Measurements from ENCODE around the gene GIPR. TPM values are rescaled to one million over a fixed set of nuclear protein-coding genes. Genes with fewer than 3 reads are reported as not detected.

The GIPR gene
- total and polyA plus RNA-seq, 11 donors = 0.64 to 8.1 (median 4.8) TPM

DNA sequence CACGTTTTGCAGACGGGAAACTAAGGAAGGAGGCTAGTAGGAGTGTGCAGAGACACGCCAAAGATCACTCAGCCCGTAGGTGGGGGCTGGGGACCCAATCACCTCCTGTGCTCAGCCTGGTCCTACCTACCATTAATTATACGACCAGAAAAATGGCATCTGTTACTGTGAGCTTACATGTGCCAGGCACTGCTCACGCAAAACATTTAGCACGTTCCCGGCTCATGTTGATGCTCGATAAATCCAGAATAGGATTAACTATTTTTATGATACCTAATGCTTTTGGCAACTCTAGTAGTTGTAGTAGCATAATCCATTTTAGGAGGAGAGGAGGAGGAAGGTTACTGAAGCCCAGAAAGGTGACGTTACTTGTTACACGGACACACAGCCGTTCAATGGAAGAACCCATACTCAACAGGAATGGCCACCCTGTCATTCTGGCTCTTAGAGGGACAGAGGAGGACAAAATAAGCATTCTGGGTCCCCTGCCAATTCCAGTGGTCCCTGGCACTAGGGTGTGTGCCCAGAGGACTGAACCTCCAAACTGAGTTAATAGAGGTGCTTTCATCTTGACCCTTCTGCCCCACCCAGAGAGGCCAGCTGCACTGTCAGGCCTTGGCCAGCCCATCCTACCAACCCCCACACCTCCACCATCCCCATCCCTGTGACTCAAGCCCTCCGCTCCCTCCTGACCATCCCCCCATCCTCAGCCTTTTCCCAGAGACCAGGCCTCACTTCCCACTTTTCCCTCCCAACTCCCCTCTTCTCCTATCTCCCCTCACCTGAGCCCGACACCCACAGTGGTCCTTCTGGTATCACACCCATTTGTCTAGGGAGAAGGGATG is 23.9 kb upstream of the GIPR start:
- H3K27ac ChIP-seq = no peak overlapping the region
- no peak overlapping the region for H3K4me3 ChIP-seq
- ATAC-seq (no peak), DNase-seq (no peak)
- peaks cover 0 to 16% (median 0%) of the 10 kb centered on the region in 9 donors for H3K27me3 ChIP-seq
- peaks cover 0 to 59% (median 32%) of the 10 kb centered on the region in 12 donors for H3K4me1 ChIP-seq
- H3K9me3 ChIP-seq = no peaks in the 10 kb centered on the region
- WGBS, 4 donors = 54 to 61% (median 55%) methylated on average over 14 of the region's 14 CpGs
- no peaks in the 10 kb centered on the region for H3K36me3 ChIP-seq
- no peak for TF ChIP-seq POLR2A (IDR thresholded peaks at IDR 0.05)
- TF ChIP-seq, protein P1, sequence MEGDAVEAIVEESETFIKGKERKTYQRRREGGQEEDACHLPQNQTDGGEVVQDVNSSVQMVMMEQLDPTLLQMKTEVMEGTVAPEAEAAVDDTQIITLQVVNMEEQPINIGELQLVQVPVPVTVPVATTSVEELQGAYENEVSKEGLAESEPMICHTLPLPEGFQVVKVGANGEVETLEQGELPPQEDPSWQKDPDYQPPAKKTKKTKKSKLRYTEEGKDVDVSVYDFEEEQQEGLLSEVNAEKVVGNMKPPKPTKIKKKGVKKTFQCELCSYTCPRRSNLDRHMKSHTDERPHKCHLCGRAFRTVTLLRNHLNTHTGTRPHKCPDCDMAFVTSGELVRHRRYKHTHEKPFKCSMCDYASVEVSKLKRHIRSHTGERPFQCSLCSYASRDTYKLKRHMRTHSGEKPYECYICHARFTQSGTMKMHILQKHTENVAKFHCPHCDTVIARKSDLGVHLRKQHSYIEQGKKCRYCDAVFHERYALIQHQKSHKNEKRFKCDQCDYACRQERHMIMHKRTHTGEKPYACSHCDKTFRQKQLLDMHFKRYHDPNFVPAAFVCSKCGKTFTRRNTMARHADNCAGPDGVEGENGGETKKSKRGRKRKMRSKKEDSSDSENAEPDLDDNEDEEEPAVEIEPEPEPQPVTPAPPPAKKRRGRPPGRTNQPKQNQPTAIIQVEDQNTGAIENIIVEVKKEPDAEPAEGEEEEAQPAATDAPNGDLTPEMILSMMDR (IDR thresholded peaks at IDR 0.05) = no peak
- intact Hi-C loops (cut with DNase I) = loop anchor here (1.0 to 10.0 kb wide), 15 partner anchors 37 to 219 kb away; partner anchors contain the start of genes OPA3 (in 5 of the 10), PPM1N (in 2 of the 10), RTN2 (in 2 of the 10) and VASP (in 2 of the 10)

GRCh38 chr19:45645068-45645630 is 22.9 kb upstream of the GIPR start:
- Histone ChIP-seq H3K36me3 (no peaks in the 10 kb centered on the region), H3K27me3 (peaks cover 0 to 16% (median 0%) of the 10 kb centered on the region in 9 donors), H3K27ac (peak overlapping the region in 2 of 12 donors; percentile 21 to 27), H3K9me3 (no peaks in the 10 kb centered on the region), H3K4me3 (peak overlapping the region in 10 of 12 donors; percentile 27 to 85 (median 54)), H3K4me1 (peaks cover 0 to 50% (median 32%) of the 10 kb centered on the region in 12 donors)
- DNase-seq (no peak), ATAC-seq (no peak)
- intact Hi-C loops (cut with DNase I) = loop anchor here in 9 of 10 donors (10.0 kb wide), 4 partner anchors 60 to 220 kb away; partner anchors contain the start of genes OPA3 (in 5 of the 9), PPM1N (in 2 of the 9), RTN2 (in 2 of the 9) and ERCC1 (in 1 of the 9)
- TF ChIP-seq, protein P1 (IDR thresholded peaks at IDR 0.05) = no peak
- TF ChIP-seq POLR2A (IDR thresholded peaks at IDR 0.05) = no peak
- WGBS, 4 donors = 10 to 48% (median 19%) methylated on average over 9 to 35 of the region's 35 CpGs

DNA sequence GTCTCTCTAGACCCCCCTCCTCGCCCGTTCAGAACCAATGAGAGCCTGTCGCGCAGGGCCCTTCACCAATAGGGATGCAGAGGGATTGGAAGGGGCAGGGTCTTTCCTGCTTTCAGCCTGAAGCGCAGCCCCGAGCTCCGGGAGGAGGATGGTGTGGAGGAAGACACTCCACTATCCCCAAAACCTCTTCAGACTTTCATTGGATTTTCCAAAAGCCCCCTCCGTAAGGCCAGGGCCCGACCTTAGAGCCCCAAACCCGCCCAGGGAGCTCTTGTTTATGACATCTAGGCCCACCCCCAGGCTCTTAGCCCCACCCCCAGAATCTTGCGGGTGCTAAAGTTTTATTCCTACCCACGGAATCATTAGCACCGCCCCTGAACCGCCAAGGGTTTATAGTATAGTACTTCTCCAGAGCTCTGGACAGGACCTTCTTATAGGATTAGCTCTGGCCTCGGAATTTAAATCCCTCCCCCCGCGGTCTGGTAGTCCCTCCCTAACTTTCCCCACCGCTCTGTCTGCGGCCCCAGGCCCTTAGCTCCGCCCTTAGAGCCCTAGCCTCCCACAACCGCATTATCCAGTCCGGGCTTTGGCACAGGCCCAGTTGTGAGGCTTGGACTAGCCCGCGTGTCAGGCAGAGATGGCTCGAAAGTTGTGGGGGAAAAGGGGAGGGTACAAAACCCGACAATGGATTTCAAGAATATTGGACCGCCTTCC is 22.2 kb upstream of the GIPR start:
- WGBS, 4 donors = 1% methylated on average over 23 to 27 of the region's 27 CpGs
- Histone ChIP-seq H3K27ac (peak overlapping the region in 9 of 12 donors; percentile 14 to 69 (median 49)), H3K36me3 (no peaks in the 10 kb centered on the region), H3K4me1 (peaks cover 0 to 44% (median 32%) of the 10 kb centered on the region in 12 donors), H3K4me3 (peak overlapping the region; percentile 5 to 85 (median 53)), H3K9me3 (no peaks in the 10 kb centered on the region), H3K27me3 (peaks cover 0 to 16% (median 0%) of the 10 kb centered on the region in 9 donors)
- TF ChIP-seq, protein P1 (IDR thresholded peaks at IDR 0.05) = no peak
- peak in 1 of 2 donors; percentile 11 for TF ChIP-seq POLR2A (IDR thresholded peaks at IDR 0.05)
- ATAC-seq (peak; percentile 78 to 80 (median 78)), DNase-seq (peak; percentile 85 to 91 (median 87))
- intact Hi-C loops (cut with DNase I) = loop anchor here in 9 of 10 donors (10.0 kb wide), 4 partner anchors 61 to 221 kb away; partner anchors contain the start of genes OPA3 (in 5 of the 9), PPM1N (in 2 of the 9), RTN2 (in 2 of the 9) and ERCC1 (in 1 of the 9)

Measured in heart left ventricle (tissue), 16 donors.